ENCODE results near the gene KCNJ15. TPM values are rescaled to one million over a fixed set of nuclear protein-coding genes. Genes with fewer than 3 reads are reported as not detected.

KCNJ15 gene
- total RNA-seq, 2 donors from 2014 or later, result not detected

DNA sequence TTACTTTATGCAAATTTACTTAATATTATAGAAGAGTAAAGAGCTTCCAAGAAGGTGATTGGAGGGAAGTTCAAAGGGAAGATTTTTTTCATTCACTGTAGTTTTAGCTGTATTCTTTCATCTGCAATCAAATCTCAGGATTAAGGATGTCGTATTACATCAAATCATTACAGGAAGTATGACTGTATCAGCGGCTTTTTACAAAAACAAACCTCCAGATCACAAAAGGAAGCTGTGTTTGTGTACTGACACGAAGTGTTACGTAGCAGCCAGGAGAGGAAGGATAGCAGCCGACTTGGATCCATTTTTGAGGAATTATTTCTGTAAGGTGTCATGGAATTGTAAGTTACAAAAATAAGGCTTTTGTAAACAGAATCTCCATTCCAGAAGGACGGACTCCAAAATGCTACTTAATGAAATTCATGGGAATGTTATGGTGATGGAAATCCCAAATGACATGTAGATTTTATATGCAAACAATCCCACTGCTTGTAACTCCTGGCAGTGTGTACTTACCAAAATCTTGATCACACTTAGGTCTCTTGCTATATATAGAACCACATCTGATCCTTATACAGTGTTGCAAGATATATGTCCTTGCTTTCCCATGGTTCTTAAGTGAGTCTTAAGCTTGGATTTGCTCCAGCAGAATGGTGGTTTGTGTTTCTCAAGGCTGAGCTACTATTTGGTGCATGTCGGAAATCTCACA, 49.8 kb downstream of the KCNJ15 start:
- no peaks in the 10 kb centered on the region for H3K27me3 ChIP-seq (ENCODE audit: control insufficient read depth, insufficient read depth, low read length, poor library complexity, severe bottlenecking)
- DNase-seq, result no peak
- Mint-ChIP-seq H3K4me1 (peaks cover 3% of the 10 kb centered on the region), H3K36me3 (ENCODE audit: low read depth) (no peaks in the 10 kb centered on the region), H3K27me3 (ENCODE audit: insufficient read depth) (no peaks in the 10 kb centered on the region), H3K9me3 (no peaks in the 10 kb centered on the region), H3K27ac (no peak overlapping the region), H3K4me3 (no peak overlapping the region)
- no peak for TF ChIP-seq CTCF (conservative IDR thresholded peaks at IDR 0.05)
- no peaks in the 10 kb centered on the region for H3K9me3 ChIP-seq (ENCODE audit: control insufficient read depth, low read length)
- H3K4me1 ChIP-seq (ENCODE audit: control insufficient read depth, insufficient read depth, low read length), result no peaks in the 10 kb centered on the region
- no peak overlapping the region for H3K27ac ChIP-seq (ENCODE audit: low read depth, low read length)
- H3K4me3 ChIP-seq (ENCODE audit: low read length), result no peak overlapping the region
- 76 to 79% methylated on average over 7 of the region's 7 CpGs for WGBS, 2 experiments (ENCODE audit: insufficient coverage in 1 of 2, insufficient read length in 1 of 2)
- no peak overlapping the region for H3K9ac ChIP-seq (ENCODE audit: extremely low read depth, low read length, poor library complexity, severe bottlenecking)
- no peaks in the 10 kb centered on the region for H3K36me3 ChIP-seq (ENCODE audit: control insufficient read depth, insufficient read depth, low read length)

GRCh38 chr21:38307771-38308531, 51.2 kb downstream of the KCNJ15 start:
- H3K27ac Mint-ChIP-seq, result no peak overlapping the region
- H3K4me3 ChIP-seq (ENCODE audit: low read length), result no peak overlapping the region
- H3K27ac ChIP-seq (ENCODE audit: low read depth, low read length), result no peak overlapping the region
- H3K9me3 ChIP-seq (ENCODE audit: control insufficient read depth, low read length), result no peaks in the 10 kb centered on the region
- no peaks in the 10 kb centered on the region for H3K27me3 ChIP-seq (ENCODE audit: control insufficient read depth, insufficient read depth, low read length, poor library complexity, severe bottlenecking)
- H3K4me1 Mint-ChIP-seq, result peaks cover 3% of the 10 kb centered on the region
- no peaks in the 10 kb centered on the region for H3K27me3 Mint-ChIP-seq (ENCODE audit: insufficient read depth)
- no peaks in the 10 kb centered on the region for H3K36me3 ChIP-seq (ENCODE audit: control insufficient read depth, insufficient read depth, low read length)
- no peak overlapping the region for H3K4me3 Mint-ChIP-seq
- DNase-seq, result no peak
- no peaks in the 10 kb centered on the region for H3K9me3 Mint-ChIP-seq
- no peaks in the 10 kb centered on the region for H3K36me3 Mint-ChIP-seq (ENCODE audit: low read depth)
- 86 to 92% methylated on average over 5 to 7 of the region's 7 CpGs for WGBS, 2 experiments (ENCODE audit: insufficient coverage in 1 of 2, insufficient read length in 1 of 2)
- no peak overlapping the region for H3K9ac ChIP-seq (ENCODE audit: extremely low read depth, low read length, poor library complexity, severe bottlenecking)
- no peaks in the 10 kb centered on the region for H3K4me1 ChIP-seq (ENCODE audit: control insufficient read depth, insufficient read depth, low read length)
- no peak for TF ChIP-seq CTCF (conservative IDR thresholded peaks at IDR 0.05)

DNA sequence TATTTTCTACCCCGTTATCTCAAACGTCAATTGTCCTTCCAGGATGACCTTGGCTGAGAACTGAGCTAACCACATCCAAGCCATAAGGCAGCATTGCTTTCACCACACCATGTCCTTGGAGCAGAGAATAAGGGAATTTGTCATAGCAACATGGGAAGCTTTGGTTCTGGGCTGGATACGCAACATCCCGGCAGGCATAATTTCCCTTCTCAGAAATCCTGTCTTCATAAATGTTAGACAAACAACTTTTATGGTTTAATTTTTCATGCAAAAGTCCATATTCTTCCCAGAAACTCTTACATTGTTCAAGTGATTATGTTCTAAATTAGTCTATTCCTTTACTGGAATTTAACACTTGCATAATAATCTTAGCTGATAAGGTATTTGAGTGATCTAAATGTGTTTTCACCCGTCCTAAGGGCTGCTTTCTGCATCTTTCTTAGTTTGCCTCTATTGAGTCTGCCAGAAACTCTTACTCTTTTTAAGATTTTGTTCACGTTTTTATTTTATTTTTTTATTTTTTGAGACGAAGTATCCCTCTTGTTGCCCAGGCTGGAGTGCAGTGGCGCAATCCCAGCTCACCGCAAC, 51.8 kb downstream of the KCNJ15 start:
- Mint-ChIP-seq H3K27ac (no peak overlapping the region), H3K4me1 (peaks cover 3% of the 10 kb centered on the region), H3K9me3 (no peaks in the 10 kb centered on the region), H3K27me3 (ENCODE audit: insufficient read depth) (peaks cover 2% of the 10 kb centered on the region), H3K36me3 (ENCODE audit: low read depth) (no peaks in the 10 kb centered on the region), H3K4me3 (no peak overlapping the region)
- Histone ChIP-seq H3K27ac (ENCODE audit: low read depth, low read length) (no peak overlapping the region), H3K9me3 (ENCODE audit: control insufficient read depth, low read length) (no peaks in the 10 kb centered on the region), H3K4me3 (ENCODE audit: low read length) (no peak overlapping the region), H3K4me1 (ENCODE audit: control insufficient read depth, insufficient read depth, low read length) (no peaks in the 10 kb centered on the region), H3K27me3 (ENCODE audit: control insufficient read depth, insufficient read depth, low read length, poor library complexity, severe bottlenecking) (no peaks in the 10 kb centered on the region), H3K9ac (ENCODE audit: extremely low read depth, low read length, poor library complexity, severe bottlenecking) (no peak overlapping the region), H3K36me3 (ENCODE audit: control insufficient read depth, insufficient read depth, low read length) (no peaks in the 10 kb centered on the region)
- 85% methylated on average over 8 to 9 of the region's 9 CpGs for WGBS, 2 experiments (ENCODE audit: insufficient coverage in 1 of 2, insufficient read length in 1 of 2)
- DNase-seq, result no peak
- no peak for TF ChIP-seq CTCF (conservative IDR thresholded peaks at IDR 0.05)

Data from endodermal cell (in vitro differentiated cells).